Neural progenitor cell (in vitro differentiated cells): ENCODE results near the gene APIP.

Source experiments
- EZH2 ChIP-seq: fragments of 200-600 bp; sonication (generic); IDR thresholded peaks from 2 replicates; pipeline ENCODE4 v1.6.1; 2017; ENCODE audit warnings: antibody characterized with exemption, mild to moderate bottlenecking, moderate library complexity
- EZH2phosphoT487 ChIP-seq: fragments of 200-600 bp; sonication (generic); IDR thresholded peaks from 2 replicates; pipeline ENCODE4 v1.6.1; 2017; ENCODE audit warnings: antibody characterized with exemption

- no peak for TF ChIP-seq EZH2phosphoT487
- TF ChIP-seq EZH2, result no peak
Observed at GRCh38 chr11:34870548-34871196, 45.5 kb downstream of the APIP start.
